GM06990 (cell line): Measurements from ENCODE around the gene TMEM91.
"Not testable (repeated sequence)": the region's sequence is repeated elsewhere in the genome, so short reads cannot be mapped to it uniquely, and the experiment has no call there.

Experiments used
- DNase-seq: peaks from one replicate; pipeline ENCODE4 v3.0.0-alpha.2; 2011; ENCODE audit not compliant: insufficient read length; ENCODE audit errors: extremely low read depth
- H3K27me3 ChIP-seq: replicated peaks from 2 replicates; pipeline ENCODE4 v1.6.0; 2011; ENCODE audit warnings: low read length; ENCODE audit not compliant: control insufficient read depth, insufficient read depth
- H3K36me3 ChIP-seq: 2 replicates; pipeline ENCODE4 v1.5.1; 2011; ENCODE audit warnings: low read length; ENCODE audit not compliant: control insufficient read depth, insufficient read depth
- H3K4me3 ChIP-seq: replicated peaks from 2 replicates; pipeline ENCODE4 v1.5.1; 2011; ENCODE audit warnings: low read depth, mild to moderate bottlenecking, control low read depth, low read length
- TF ChIP-seq, protein P1 (sequence below): IDR thresholded peaks from 2 replicates; pipeline ENCODE4 v1.5.1; 2011; ENCODE audit warnings: low read length, control low read depth, mild to moderate bottlenecking, inconsistent platforms; ENCODE audit not compliant: insufficient read depth, poor library complexity, severe bottlenecking

TMEM91 gene

DNA sequence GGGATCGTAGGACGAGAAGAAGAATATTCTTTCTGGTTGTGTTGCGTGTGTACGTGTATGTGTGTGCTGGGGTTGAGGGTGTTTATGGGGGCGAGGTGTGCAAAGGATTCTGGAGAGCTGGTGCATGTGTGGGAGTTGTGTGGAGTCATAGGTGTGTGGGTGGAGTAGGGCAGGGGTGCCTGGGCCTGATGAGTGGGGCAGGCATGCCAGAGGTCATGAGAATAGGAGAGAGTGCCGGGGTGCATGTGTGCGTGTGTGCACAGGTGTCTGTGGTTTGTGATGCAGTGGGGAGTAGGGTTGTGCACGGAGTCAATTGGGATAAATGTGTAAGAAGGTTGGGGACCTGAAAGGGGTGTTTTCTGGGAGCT, 649 bp downstream of the TMEM91 start:
- no peak for DNase-seq
- TF ChIP-seq, protein P1, sequence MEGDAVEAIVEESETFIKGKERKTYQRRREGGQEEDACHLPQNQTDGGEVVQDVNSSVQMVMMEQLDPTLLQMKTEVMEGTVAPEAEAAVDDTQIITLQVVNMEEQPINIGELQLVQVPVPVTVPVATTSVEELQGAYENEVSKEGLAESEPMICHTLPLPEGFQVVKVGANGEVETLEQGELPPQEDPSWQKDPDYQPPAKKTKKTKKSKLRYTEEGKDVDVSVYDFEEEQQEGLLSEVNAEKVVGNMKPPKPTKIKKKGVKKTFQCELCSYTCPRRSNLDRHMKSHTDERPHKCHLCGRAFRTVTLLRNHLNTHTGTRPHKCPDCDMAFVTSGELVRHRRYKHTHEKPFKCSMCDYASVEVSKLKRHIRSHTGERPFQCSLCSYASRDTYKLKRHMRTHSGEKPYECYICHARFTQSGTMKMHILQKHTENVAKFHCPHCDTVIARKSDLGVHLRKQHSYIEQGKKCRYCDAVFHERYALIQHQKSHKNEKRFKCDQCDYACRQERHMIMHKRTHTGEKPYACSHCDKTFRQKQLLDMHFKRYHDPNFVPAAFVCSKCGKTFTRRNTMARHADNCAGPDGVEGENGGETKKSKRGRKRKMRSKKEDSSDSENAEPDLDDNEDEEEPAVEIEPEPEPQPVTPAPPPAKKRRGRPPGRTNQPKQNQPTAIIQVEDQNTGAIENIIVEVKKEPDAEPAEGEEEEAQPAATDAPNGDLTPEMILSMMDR: no peak
- Histone ChIP-seq H3K27me3 (no peaks in the 10 kb centered on the region), H3K36me3 (no peaks in the 10 kb centered on the region; the same call in 1 of the 2 replicates), H3K4me3 (no peak overlapping the region)

DNA sequence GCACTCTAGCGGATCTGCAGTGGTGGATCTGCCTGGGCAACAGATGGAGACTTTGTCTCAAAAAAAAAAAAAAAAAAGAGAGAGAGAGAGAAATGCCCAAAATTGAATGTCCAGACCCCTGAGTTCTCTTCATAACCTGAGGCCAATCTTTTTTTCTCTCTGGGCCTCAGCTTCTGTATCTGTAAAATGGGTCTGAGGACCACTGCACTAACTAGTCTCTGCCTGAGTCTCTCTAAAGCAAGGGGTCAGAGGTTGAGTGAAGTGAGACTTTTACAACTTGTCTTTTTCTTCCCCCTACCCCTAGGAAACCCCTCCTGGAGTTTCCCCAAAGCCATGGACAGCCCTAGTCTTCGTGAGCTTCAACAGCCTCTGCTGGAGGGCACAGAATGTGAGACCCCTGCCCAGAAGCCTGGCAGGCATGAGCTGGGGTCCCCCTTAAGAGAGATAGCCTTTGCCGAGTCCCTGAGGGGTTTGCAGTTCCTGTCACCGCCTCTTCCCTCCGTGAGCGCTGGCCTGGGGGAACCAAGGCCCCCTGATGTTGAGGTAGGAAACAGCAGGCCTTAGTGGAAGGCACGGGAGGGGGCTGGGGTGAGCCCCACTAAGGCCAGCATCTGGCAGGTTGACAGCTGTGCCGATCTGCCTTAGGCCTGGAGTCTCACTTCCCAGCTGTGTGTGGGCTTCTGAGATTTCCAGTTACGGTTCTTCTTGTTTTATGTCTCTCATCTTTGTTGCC, 1.8 kb downstream of the TMEM91 start:
- TF ChIP-seq, protein P1: peak; percentile 62
- Histone ChIP-seq H3K4me3 (no peak overlapping the region), H3K36me3 (no peaks in the 10 kb centered on the region; the same call in 1 of the 2 replicates), H3K27me3 (no peaks in the 10 kb centered on the region)
- peak; percentile 74 for DNase-seq

DNA sequence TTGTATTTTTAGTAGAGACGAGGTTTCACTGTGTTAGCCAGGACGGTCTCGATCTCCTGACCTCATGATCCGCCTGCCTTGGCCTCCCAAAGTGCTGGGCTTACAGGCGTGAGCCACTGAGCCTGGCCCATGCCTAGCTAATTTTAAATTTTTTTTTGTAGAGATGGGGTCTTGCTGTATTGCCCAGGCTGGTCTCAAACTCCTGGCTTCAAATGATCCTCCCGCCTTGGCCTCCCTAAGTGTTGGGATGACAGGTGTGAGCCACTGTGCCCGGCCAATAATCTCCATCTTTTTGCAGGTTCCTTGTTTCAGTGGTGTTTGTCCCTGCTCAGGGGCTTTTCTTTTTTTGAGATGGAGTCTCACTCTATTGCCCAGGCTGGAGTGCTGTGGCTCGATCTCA, 5.2 kb downstream of the TMEM91 start:
- not testable (repeated sequence) for H3K4me3 ChIP-seq, H3K27me3 ChIP-seq, H3K36me3 ChIP-seq, DNase-seq

DNA sequence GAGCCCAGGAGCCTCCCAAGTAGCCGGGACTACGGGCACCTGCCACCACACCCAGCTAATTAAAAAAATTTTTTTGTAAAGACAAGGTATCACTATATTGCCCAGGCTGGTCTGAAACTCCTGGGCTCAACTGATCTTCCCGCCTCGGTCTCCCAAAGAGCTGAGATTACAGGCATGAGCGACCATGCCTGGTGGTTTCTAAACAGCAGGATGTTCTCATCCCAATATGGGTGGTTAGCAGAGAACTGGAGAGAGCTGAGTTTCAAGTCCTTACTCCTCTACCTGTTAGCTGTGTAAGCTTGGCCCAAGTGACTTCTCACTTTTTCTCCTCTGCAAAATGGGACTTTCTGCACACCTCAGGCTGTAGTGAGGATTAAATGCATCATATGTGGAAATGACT, 8.0 kb downstream of the TMEM91 start:
- TF ChIP-seq, protein P1: no peak
- DNase-seq: no peak
- Histone ChIP-seq H3K36me3 (peaks cover 6% of the 10 kb centered on the region), H3K4me3 (no peak overlapping the region), H3K27me3 (no peaks in the 10 kb centered on the region)

DNA sequence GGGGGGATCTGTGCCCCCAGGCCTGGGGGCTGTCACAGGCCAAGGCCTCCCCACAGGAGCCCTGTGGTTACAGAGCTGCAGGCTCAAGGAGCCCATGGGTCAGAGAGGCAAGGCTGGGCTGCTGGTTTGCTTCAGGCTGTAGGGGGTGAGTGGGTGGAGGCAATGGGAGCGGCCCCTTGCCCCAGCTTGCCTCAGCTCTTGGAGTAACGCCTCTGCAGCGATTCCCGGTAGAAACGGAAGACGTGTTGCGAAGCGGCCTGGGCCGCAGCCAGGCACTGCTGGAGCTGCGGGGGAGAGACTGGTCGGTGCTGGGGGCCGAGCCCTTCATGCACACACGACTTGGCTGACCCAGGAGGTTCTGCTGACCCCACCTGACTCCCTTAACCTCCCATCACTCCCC, 10.1 kb downstream of the TMEM91 start:
- no peak for DNase-seq
- Histone ChIP-seq H3K4me3 (no peak overlapping the region), H3K27me3 (no peaks in the 10 kb centered on the region), H3K36me3 (peaks cover 17% of the 10 kb centered on the region)
- TF ChIP-seq, protein P1: no peak

DNA sequence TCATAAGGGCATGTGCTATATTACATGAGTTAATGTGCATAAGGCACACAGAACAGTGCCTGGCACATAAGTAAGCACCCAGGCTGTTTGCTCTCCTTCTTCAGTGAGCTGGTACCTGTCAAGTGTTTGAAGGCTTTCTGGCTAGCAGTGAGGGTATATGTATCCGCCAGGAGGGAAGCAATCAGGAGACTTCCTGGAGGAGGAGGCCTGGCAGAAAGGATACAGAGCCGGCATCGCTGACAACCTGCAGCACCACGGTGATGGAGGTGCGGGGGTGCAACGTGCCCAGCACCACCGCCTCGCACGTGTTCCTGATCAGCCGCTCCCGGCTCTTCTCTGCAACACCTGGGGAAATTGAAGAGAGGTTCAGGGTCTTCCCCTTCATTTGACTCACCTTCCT, 15.3 kb downstream of the TMEM91 start:
- Histone ChIP-seq H3K36me3 (peaks cover 26% of the 10 kb centered on the region), H3K4me3 (no peak overlapping the region), H3K27me3 (no peaks in the 10 kb centered on the region)
- TF ChIP-seq, protein P1: no peak
- no peak for DNase-seq
